OCI-LY7 (cell line): ENCODE data around the gene EPB41L2.

Experiments used
- CTCF ChIP-seq: fragments of 200-600 bp; sonication (generic); conservative IDR thresholded peaks from 2 replicates; pipeline ENCODE4 v1.5.1; 2014; ENCODE audit warnings: mild to moderate bottlenecking, antibody characterized with exemption, low read length, moderate library complexity, mixed read lengths
- EZH2phosphoT487 ChIP-seq: fragments of 200-600 bp; sonication (generic); IDR thresholded peaks from 2 replicates; pipeline ENCODE4 v1.6.1; 2018; ENCODE audit warnings: low read depth, borderline replicate concordance, mild to moderate bottlenecking, mixed run types, antibody characterized with exemption, low read length, moderate library complexity, mixed read lengths

- TF ChIP-seq CTCF (no peak), EZH2phosphoT487 (no peak)
These were observed 189.3 kb downstream of the EPB41L2 start for GRCh38 chr6:130873746-130874145.
